Ishikawa (cell line): ENCODE results near the gene L2HGDH.

Experiments used
- CREB1 ChIP-seq: IDR thresholded peaks from 2 replicates; pipeline ENCODE4 v1.6.1; 2012; ENCODE audit warnings: low read depth
- EGR1 ChIP-seq: IDR thresholded peaks from 2 replicates; pipeline ENCODE4 v1.6.1; 2012
- EP300 ChIP-seq: IDR thresholded peaks from 2 replicates; pipeline ENCODE4 v1.6.1; 2012; ENCODE audit warnings: borderline replicate concordance
- FOXM1 ChIP-seq: IDR thresholded peaks from 2 replicates; pipeline ENCODE4 v1.6.1; 2012; ENCODE audit warnings: low read depth, borderline replicate concordance
- MAX ChIP-seq: IDR thresholded peaks from 2 replicates; pipeline ENCODE4 v1.6.1; 2012
- NFIC ChIP-seq: IDR thresholded peaks from 2 replicates; pipeline ENCODE4 v1.6.1; 2012
- RAD21 ChIP-seq: IDR thresholded peaks from 2 replicates; pipeline ENCODE4 v1.6.1; 2012; ENCODE audit warnings: low read depth
- REST ChIP-seq: IDR thresholded peaks from 2 replicates; pipeline ENCODE4 v1.6.1; 2012; ENCODE audit warnings: low read depth, mild to moderate bottlenecking
- TAF1 ChIP-seq: IDR thresholded peaks from 2 replicates; pipeline ENCODE4 v1.6.1; 2012; ENCODE audit warnings: low read depth, mild to moderate bottlenecking
- TCF12 ChIP-seq: IDR thresholded peaks from 2 replicates; pipeline ENCODE4 v1.6.1; 2012; ENCODE audit warnings: low read depth
- TEAD4 ChIP-seq: IDR thresholded peaks from 2 replicates; pipeline ENCODE4 v1.6.1; 2012
- USF1 ChIP-seq: IDR thresholded peaks from 2 replicates; pipeline ENCODE4 v1.6.1; 2012
- YY1 ChIP-seq: IDR thresholded peaks from 2 replicates; pipeline ENCODE4 v1.6.1; 2012; ENCODE audit warnings: low read depth

GRCh38 chr14:50260511-50260910 lies 51.5 kb downstream of the L2HGDH start:
- no peak for TF ChIP-seq EP300
- TF ChIP-seq USF1: no peak
- no peak for TF ChIP-seq REST
- TF ChIP-seq TEAD4: no peak
- TF ChIP-seq RAD21: peak; percentile 43
- no peak for TF ChIP-seq TCF12
- TF ChIP-seq TAF1: no peak
- no peak for TF ChIP-seq YY1
- TF ChIP-seq MAX: no peak
- TF ChIP-seq NFIC: no peak
- no peak for TF ChIP-seq CREB1
- TF ChIP-seq EGR1: no peak
- TF ChIP-seq FOXM1: no peak
